ENCODE results near the gene GREB1L. TPM values are rescaled to one million over a fixed set of nuclear protein-coding genes. Genes with fewer than 3 reads are reported as not detected.

GREB1L gene
- total and polyA plus RNA-seq, 2 donors (not counting 3 experiments of a cell fraction or from before 2014, with no cell fraction given), result 0.22 to 0.41 TPM

GRCh38 chr18:21342372-21342771 lies 100.3 kb downstream of the GREB1L start:
- no peak overlapping the region for H3K27ac ChIP-seq (ENCODE audit: insufficient read depth, low read depth, low read length)
- CTCF ChIA-PET, result no interaction called here
- H3K36me3 ChIP-seq (ENCODE audit: control insufficient read depth in 2 of 2, extremely low read depth in 1 of 2, insufficient read depth in 2 of 2, low read length in 2 of 2), result no peaks in the 10 kb centered on the region

More at GRCh38 chr18:21342372-21342771, 100.3 kb downstream of the GREB1L start:
- Histone ChIP-seq H3K4me2 (ENCODE audit: insufficient read depth, low read length) (no peak overlapping the region), H3K4me1 (ENCODE audit: control insufficient read depth, extremely low read depth, insufficient read depth, low read length) (peaks cover 8% of the 10 kb centered on the region), H3K9me3 (replicated peaks; ENCODE audit: control insufficient read depth, insufficient read depth, low read length) (no peaks in the 10 kb centered on the region), H4K20me1 (replicated peaks; ENCODE audit: control insufficient read depth, extremely low read depth, insufficient read depth, low read length) (no peaks in the 10 kb centered on the region), H3K9me1 (replicated peaks; ENCODE audit: control insufficient read depth, extremely low read depth, insufficient read depth, low read length) (no peaks in the 10 kb centered on the region), H2AFZ (ENCODE audit: low read depth, low read length) (no peak overlapping the region), H3K9ac (replicated peaks; ENCODE audit: extremely low read depth, insufficient read depth, low read length) (no peak overlapping the region), H3K79me2 (ENCODE audit: control insufficient read depth, insufficient read depth, low read length) (no peaks in the 10 kb centered on the region), H3K27me3 (ENCODE audit: control insufficient read depth in 2 of 2, insufficient read depth in 2 of 2, low read length in 2 of 2) (peaks cover 2% of the 10 kb centered on the region in 2 experiments), H3K4me3 (replicated peaks in 1 of 3; ENCODE audit: insufficient read depth in 1 of 3, low read depth in 1 of 3, low read length in 3 of 3) (no peak overlapping the region)
- no TSS peak for BruUV-seq (replicated peaks)
- POLR2A ChIA-PET, result no interaction called here
- TF ChIP-seq MAX (IDR thresholded peaks at IDR 0.05; ENCODE audit: insufficient read depth, insufficient read length), result no peak
- no peak for TF ChIP-seq CTCF (IDR thresholded peaks at IDR 0.05; ENCODE audit: extremely low read depth in 1 of 2, insufficient read depth in 1 of 2, low read depth in 1 of 2, low read length in 2 of 2)
- no peak for TF ChIP-seq EZH2 (IDR thresholded peaks at IDR 0.05; ENCODE audit: borderline replicate concordance, low read depth, low read length, severe bottlenecking)
- no peak for TF ChIP-seq POLR2AphosphoS5 (IDR thresholded peaks at IDR 0.05; ENCODE audit: insufficient read depth, low read depth, low read length)
- TF ChIP-seq MYC (IDR thresholded peaks at IDR 0.05; ENCODE audit: low read depth, low read length), result no peak
- no peak for TF ChIP-seq POLR2A (IDR thresholded peaks at IDR 0.05; ENCODE audit: low read depth, low read length)
- TF ChIP-seq GATA2 (IDR thresholded peaks at IDR 0.05; ENCODE audit: insufficient read depth, insufficient read length, low read depth, low read length), result no peak
- no peak for TF ChIP-seq JUN (IDR thresholded peaks at IDR 0.05; ENCODE audit: borderline replicate concordance, insufficient read depth, insufficient read length, low read depth)
- TF ChIP-seq FOS (IDR thresholded peaks at IDR 0.05; ENCODE audit: borderline replicate concordance, insufficient read depth, low read length), result no peak
- dilution Hi-C loops (cut with MboI; ENCODE audit: extremely low pct_ligation_motif_present, low sequenced_read_pairs), result no loop called here
- intact Hi-C loops (cut with micrococcal nuclease), result no loop called here
- DNase-seq (ENCODE audit: low read depth, low spot score) (no peak), FAIRE-seq (no peak)
